Fibroblast of lung (primary cell): ENCODE data around the gene GPSM1. TPM values are rescaled to one million over a fixed set of nuclear protein-coding genes. Genes with fewer than 3 reads are reported as not detected.

Source experiments
- DNase-seq, 2 donors: peaks; one replicate each; pipeline versions ENCODE4 v3.0.0 to v3.0.0-alpha.2; 2010; ENCODE audit warnings: low read depth in 2 of 2
- H2AFZ ChIP-seq: 2 replicates; pipeline ENCODE4 v1.5.1; 2012; ENCODE audit warnings: low read length, control low read depth, inconsistent platforms
- H3K27ac ChIP-seq: 2 replicates; pipeline ENCODE4 v1.5.1; 2011; ENCODE audit warnings: low read length, control low read depth; ENCODE audit not compliant: insufficient read depth
- H3K27me3 ChIP-seq: 2 replicates; pipeline ENCODE4 v1.5.1; 2011; ENCODE audit warnings: mild to moderate bottlenecking, low read length; ENCODE audit not compliant: control insufficient read depth, insufficient read depth
- H3K36me3 ChIP-seq: 2 replicates; pipeline ENCODE4 v1.5.1; 2011; ENCODE audit warnings: low read length; ENCODE audit not compliant: control insufficient read depth, insufficient read depth
- H3K4me1 ChIP-seq: 2 replicates; pipeline ENCODE4 v1.5.1; 2011; ENCODE audit warnings: low read length; ENCODE audit not compliant: control insufficient read depth, insufficient read depth; ENCODE audit errors: extremely low read depth
- H3K4me2 ChIP-seq: 2 replicates; pipeline ENCODE4 v1.5.1; 2011; ENCODE audit warnings: low read length, control low read depth; ENCODE audit not compliant: insufficient read depth; ENCODE audit errors: extremely low read depth
- H3K4me3 ChIP-seq, 4 experiments: fragments of 200-600 bp in 1 of 4; sonication (generic) in 1 of 4; replicated peaks in 1 of 4; 2 replicates each; pipeline ENCODE4 v1.5.1; 2011 to 2016; ENCODE audit warnings: low read length in 4 of 4, low read depth in 3 of 4, mild to moderate bottlenecking in 3 of 4, control low read depth in 2 of 4, inconsistent platforms in 1 of 4, mixed read lengths in 1 of 4; ENCODE audit not compliant: insufficient read depth in 1 of 4; ENCODE audit errors: control extremely low read depth in 1 of 4
- H3K79me2 ChIP-seq: 2 replicates; pipeline ENCODE4 v1.5.1; 2012; ENCODE audit warnings: mild to moderate bottlenecking, low read length, inconsistent platforms; ENCODE audit not compliant: control insufficient read depth, insufficient read depth
- H3K9ac ChIP-seq: 2 replicates; pipeline ENCODE4 v1.5.1; 2011; ENCODE audit warnings: mild to moderate bottlenecking, low read length, control low read depth; ENCODE audit not compliant: insufficient read depth
- H3K9me3 ChIP-seq: 2 replicates; pipeline ENCODE4 v1.5.1; 2012; ENCODE audit warnings: low read depth, low read length; ENCODE audit not compliant: control insufficient read depth, insufficient read depth
- H4K20me1 ChIP-seq: 2 replicates; pipeline ENCODE4 v1.5.1; 2011; ENCODE audit warnings: low read length; ENCODE audit not compliant: control insufficient read depth, insufficient read depth; ENCODE audit errors: extremely low read depth
- EZH2 ChIP-seq: IDR thresholded peaks from 2 replicates; pipeline ENCODE4 v1.5.1; 2012; ENCODE audit warnings: low read length, control low read depth, mild to moderate bottlenecking; ENCODE audit errors: missing control alignments
- polyA plus RNA-seq, 2 donors: library from polyadenylated mRNA; depleted of rRNA in 1 of 2; stranded (reverse) in 1 of 2; unstranded in 1 of 2; fragments of >200 nt; gene quantifications; 2 replicates each; pipeline ENCODE4 v1.2.1, GENCODE V29; 2011 to 2012; ENCODE audit warnings: missing spikeins in 1 of 2
- total RNA-seq: library from RNA; depleted of rRNA; stranded (reverse); fragments of >200 nt; gene quantifications from 2 replicates; pipeline ENCODE4 v1.2.1, GENCODE V29; 2014
- TF ChIP-seq, protein P1 (sequence below), 2 donors: IDR thresholded peaks in 1 of 2; conservative IDR thresholded peaks in 1 of 2; 1 replicate in 1 of 2; 2 replicates in 1 of 2; pipeline ENCODE4 v1.5.1; 2011 to 2012; ENCODE audit warnings: low read length in 2 of 2, control low read depth in 1 of 2, inconsistent platforms in 1 of 2, low read depth in 1 of 2, mild to moderate bottlenecking in 1 of 2

GPSM1 gene
- total and polyA plus RNA-seq, 2 donors (not counting 1 experiment from before 2014, with no cell fraction given): 15.8 to 60.3 TPM

DNA sequence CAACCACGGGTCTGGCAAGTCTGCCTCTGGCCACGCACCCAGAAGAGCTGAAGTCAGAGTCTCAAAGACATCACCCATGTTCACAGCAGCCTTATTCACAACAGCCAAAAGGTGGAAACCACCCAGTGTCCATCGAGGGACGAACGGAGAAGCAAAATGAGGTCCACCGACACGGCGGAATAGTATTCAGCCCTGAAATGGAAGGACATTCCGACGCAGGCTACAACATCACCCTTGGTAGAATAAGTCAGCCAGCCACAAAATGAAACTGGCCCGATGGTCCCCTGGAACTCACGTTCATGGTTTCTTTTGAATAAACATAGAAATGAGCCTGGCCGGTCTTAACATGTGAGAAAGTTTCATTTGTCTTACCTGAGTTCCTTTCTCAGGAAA lies 40.4 kb upstream of the GPSM1 start:
- DNase-seq: no peak

DNA sequence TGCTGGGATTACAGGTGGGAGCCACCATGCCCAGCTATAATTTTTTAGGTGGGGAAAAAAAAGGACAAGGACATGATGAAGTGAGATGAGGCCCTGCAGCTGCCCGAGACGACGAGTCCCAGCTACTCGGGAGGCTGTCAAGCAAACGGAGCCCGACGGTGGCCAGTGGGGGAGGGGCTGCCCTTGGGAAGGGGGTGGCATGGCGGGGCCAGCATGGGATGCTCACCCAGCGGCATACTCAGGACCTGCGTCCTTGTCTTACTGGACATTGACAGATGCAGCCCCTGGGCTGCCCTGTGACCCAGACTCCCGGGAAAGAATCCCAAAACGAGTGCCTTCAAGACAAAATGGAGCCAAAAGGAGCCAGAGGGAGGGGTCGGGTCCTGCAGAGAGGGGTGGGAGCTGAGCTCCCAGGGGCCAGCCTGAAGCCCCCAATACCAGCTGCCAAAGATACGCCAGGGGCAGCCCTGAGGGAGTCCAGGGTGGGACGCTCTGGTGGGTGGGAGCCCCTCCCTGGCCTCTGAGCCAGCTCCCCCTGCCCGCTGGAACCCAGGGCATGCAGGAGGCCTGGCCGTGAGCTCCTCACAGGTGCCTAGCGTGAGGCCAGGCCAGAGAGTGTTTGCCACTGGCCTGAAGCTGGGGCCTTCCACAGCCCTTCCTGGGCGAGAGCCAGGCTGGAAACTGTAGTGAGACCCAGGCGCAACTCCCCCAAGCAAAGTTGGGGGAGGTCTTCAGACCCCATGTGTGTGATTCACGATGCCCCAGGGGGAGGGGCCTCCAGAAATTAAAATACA lies 39.2 kb upstream of the GPSM1 start:
- Histone ChIP-seq H3K4me3 (no peak overlapping the region), H3K27me3 (peaks cover 5% of the 10 kb centered on the region), H3K27ac (no peak overlapping the region), H3K4me2 (no peak overlapping the region), H3K4me1 (no peaks in the 10 kb centered on the region), H3K9ac (no peak overlapping the region), H3K79me2 (no peaks in the 10 kb centered on the region), H2AFZ (no peak overlapping the region), H3K9me3 (peaks cover under 1% of the 10 kb centered on the region), H4K20me1 (no peaks in the 10 kb centered on the region), H3K36me3 (no peaks in the 10 kb centered on the region)
- no peak for DNase-seq
- TF ChIP-seq, protein P1, sequence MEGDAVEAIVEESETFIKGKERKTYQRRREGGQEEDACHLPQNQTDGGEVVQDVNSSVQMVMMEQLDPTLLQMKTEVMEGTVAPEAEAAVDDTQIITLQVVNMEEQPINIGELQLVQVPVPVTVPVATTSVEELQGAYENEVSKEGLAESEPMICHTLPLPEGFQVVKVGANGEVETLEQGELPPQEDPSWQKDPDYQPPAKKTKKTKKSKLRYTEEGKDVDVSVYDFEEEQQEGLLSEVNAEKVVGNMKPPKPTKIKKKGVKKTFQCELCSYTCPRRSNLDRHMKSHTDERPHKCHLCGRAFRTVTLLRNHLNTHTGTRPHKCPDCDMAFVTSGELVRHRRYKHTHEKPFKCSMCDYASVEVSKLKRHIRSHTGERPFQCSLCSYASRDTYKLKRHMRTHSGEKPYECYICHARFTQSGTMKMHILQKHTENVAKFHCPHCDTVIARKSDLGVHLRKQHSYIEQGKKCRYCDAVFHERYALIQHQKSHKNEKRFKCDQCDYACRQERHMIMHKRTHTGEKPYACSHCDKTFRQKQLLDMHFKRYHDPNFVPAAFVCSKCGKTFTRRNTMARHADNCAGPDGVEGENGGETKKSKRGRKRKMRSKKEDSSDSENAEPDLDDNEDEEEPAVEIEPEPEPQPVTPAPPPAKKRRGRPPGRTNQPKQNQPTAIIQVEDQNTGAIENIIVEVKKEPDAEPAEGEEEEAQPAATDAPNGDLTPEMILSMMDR (conservative IDR thresholded peaks at IDR 0.05 in 1 of 2, IDR thresholded peaks at IDR 0.05 in 1 of 2; ENCODE audit: low read depth in 1 of 2, low read length in 2 of 2): no peak
- no peak for TF ChIP-seq EZH2

More for the DNA sequence above, 40.4 kb upstream of the GPSM1 start:
- H3K4me3 ChIP-seq: no peak overlapping the region
- no peak overlapping the region for H3K27ac ChIP-seq
- H3K36me3 ChIP-seq: no peaks in the 10 kb centered on the region
- no peak overlapping the region for H3K9ac ChIP-seq
- H3K79me2 ChIP-seq: no peaks in the 10 kb centered on the region
- H3K27me3 ChIP-seq: peaks cover 5% of the 10 kb centered on the region
- no peak overlapping the region for H2AFZ ChIP-seq
- TF ChIP-seq, protein P1 (conservative IDR thresholded peaks at IDR 0.05 in 1 of 2, IDR thresholded peaks at IDR 0.05 in 1 of 2; ENCODE audit: low read depth in 1 of 2, low read length in 2 of 2): no peak
- TF ChIP-seq EZH2: no peak
- H3K4me2 ChIP-seq: no peak overlapping the region
- no peaks in the 10 kb centered on the region for H3K9me3 ChIP-seq
- no peaks in the 10 kb centered on the region for H3K4me1 ChIP-seq
- no peaks in the 10 kb centered on the region for H4K20me1 ChIP-seq

DNA sequence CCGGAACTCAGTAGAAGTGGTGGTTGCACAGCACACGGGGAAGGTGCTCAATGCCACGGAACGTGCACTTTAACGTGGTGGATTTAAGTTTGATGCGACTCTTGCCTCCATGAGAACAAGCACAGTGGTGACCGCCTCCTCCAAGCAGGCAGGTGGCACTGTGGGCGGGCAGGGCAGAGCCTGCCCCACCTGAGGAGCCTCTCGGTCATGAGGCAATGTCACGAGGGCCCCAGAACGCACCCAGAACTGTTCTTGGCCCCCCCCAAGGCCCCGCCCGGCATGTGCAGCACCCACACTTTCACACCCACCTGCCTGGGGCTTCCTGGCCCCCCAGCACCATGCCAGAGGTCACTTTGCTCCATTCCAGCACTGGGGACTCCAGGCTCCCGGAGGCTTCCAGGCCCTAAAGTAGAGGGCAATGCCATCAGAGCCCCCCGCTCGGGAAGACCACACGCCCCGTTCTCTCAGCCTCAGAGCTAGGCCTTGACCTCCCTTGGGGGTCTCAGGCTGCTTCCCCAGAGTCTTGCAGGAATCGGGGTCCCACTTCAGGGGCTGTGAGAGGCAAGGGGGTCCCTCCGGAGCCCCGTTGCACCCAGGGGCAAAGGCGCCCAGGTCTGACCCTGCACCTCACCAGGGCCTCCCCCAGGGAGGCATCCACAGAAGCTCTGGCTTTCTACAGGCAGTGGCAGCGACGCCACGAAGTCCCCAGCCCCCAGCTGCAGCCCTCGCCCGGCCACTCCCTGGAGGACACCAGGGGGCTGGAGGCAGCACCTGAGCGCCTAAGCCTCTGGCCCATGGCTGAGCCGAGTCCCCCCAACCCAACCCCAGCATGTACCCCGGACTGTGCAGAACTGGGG lies 37.5 kb upstream of the GPSM1 start:
- no peak overlapping the region for H3K4me2 ChIP-seq
- no peaks in the 10 kb centered on the region for H4K20me1 ChIP-seq
- DNase-seq: no peak
- TF ChIP-seq, protein P1 (conservative IDR thresholded peaks at IDR 0.05 in 1 of 2, IDR thresholded peaks at IDR 0.05 in 1 of 2; ENCODE audit: low read depth in 1 of 2, low read length in 2 of 2): no peak
- no peak for TF ChIP-seq EZH2
- no peak overlapping the region for H3K4me3 ChIP-seq
- H3K27ac ChIP-seq: no peak overlapping the region
- no peaks in the 10 kb centered on the region for H3K36me3 ChIP-seq
- no peaks in the 10 kb centered on the region for H3K79me2 ChIP-seq
- H3K27me3 ChIP-seq: peaks cover 5% of the 10 kb centered on the region
- H3K4me1 ChIP-seq: no peaks in the 10 kb centered on the region
- peaks cover 4% of the 10 kb centered on the region for H3K9me3 ChIP-seq
- H2AFZ ChIP-seq: no peak overlapping the region
- no peak overlapping the region for H3K9ac ChIP-seq
